Measurements from ENCODE around the gene FASN. TPM values are rescaled to one million over a fixed set of nuclear protein-coding genes. Genes with fewer than 3 reads are reported as not detected.

The FASN gene
- polyA plus RNA-seq, 1 of the 3 experiments (the other 2 are of a cell fraction), result 55.1 TPM

- DNase-seq, result no peak
- CTCF ChIA-PET, result interaction anchor here (0.8 to 2.1 kb wide), 4 partner anchors 11 to 84 kb away, joined by 3 to 11 read pairs (median 6); no protein-coding TSS in a partner anchor
- no peaks in the 10 kb centered on the region for H3K79me2 ChIP-seq (ENCODE audit: insufficient read depth)
- peaks cover 0 to 5% of the 10 kb centered on the region in 2 experiments; a peak in 1 of 4 replicates for H3K4me1 ChIP-seq (ENCODE audit: control insufficient read depth in 1 of 2, insufficient read depth in 2 of 2, low read depth in 1 of 2, low read length in 1 of 2)
- no peak overlapping the region for H3K27ac ChIP-seq (ENCODE audit: low read depth in 2 of 2, low read length in 1 of 2)
- no peaks in the 10 kb centered on the region for H4K20me1 ChIP-seq (ENCODE audit: insufficient read depth)
- POLR2A ChIA-PET, result no interaction called here
- H3K9me2 ChIP-seq, result no peaks in the 10 kb centered on the region
- peaks cover 5 to 19% of the 10 kb centered on the region in 2 experiments for H3K36me3 ChIP-seq (replicated peaks in 1 of 2; ENCODE audit: control insufficient read depth in 1 of 2, insufficient read depth in 2 of 2, low read length in 1 of 2)
- WGBS (ENCODE audit: low lambda C conversion rate), result 92% methylated on average over 13 of the region's 16 CpGs
- H3K27me3 ChIP-seq (ENCODE audit: insufficient read depth), result no peaks in the 10 kb centered on the region
- H3K9ac ChIP-seq, result no peak overlapping the region
- no peak overlapping the region for H3K4me3 ChIP-seq (ENCODE audit: low read depth in 2 of 2, low read length in 1 of 2)
- H2AFZ ChIP-seq (ENCODE audit: low read depth), result no peak overlapping the region
- H3K4me2 ChIP-seq, result no peak overlapping the region
- TF ChIP-seq FOXM1 (IDR thresholded peaks at IDR 0.05; ENCODE audit: low read depth), result no peak
- TF ChIP-seq EZH2phosphoT487 (IDR thresholded peaks at IDR 0.05; ENCODE audit: borderline replicate concordance, low read depth), result no peak
- TF ChIP-seq SIN3A (IDR thresholded peaks at IDR 0.05; ENCODE audit: borderline replicate concordance, low read depth, low read length), result no peak
- TF ChIP-seq ELF1 (IDR thresholded peaks at IDR 0.05), result no peak
- TF ChIP-seq EP300 (IDR thresholded peaks at IDR 0.05; ENCODE audit: borderline replicate concordance in 1 of 2, low read depth in 1 of 2, low read length in 1 of 2), result no peak
- no peak for TF ChIP-seq PBX3 (IDR thresholded peaks at IDR 0.05)
- TF ChIP-seq FOSL2 (IDR thresholded peaks at IDR 0.05; ENCODE audit: borderline replicate concordance, low read depth), result no peak
- no peak for TF ChIP-seq JUND (IDR thresholded peaks at IDR 0.05)
- TF ChIP-seq IRF3 (IDR thresholded peaks at IDR 0.05; ENCODE audit: low read depth, low read length), result no peak
- TF ChIP-seq MXI1 (IDR thresholded peaks at IDR 0.05; ENCODE audit: low read depth, low read length), result no peak
- TF ChIP-seq USF1 (IDR thresholded peaks at IDR 0.05; ENCODE audit: borderline replicate concordance, low read depth), result no peak
- TF ChIP-seq USF2 (IDR thresholded peaks at IDR 0.05; ENCODE audit: borderline replicate concordance, low read depth, low read length), result no peak
- H3K9me3 ChIP-seq, result no peaks in the 10 kb centered on the region
- H3F3A ChIP-seq (replicated peaks; ENCODE audit: insufficient read depth), result peaks cover 5% of the 10 kb centered on the region
Observed at GRCh38 chr17:82043507-82043906, 54.5 kb downstream of the FASN start.

- no peak overlapping the region for H2AFZ ChIP-seq (ENCODE audit: low read depth)
- no peak for DNase-seq
- ChIA-PET POLR2A (no interaction called here), CTCF (interaction anchor here (1.0 to 2.1 kb wide), 3 partner anchors 12 to 83 kb away, joined by 3 to 11 read pairs (median 8); no protein-coding TSS in a partner anchor)
- H3K4me3 ChIP-seq (ENCODE audit: low read depth in 2 of 2, low read length in 1 of 2), result no peak overlapping the region
- WGBS (ENCODE audit: low lambda C conversion rate), result 55% methylated on average over 9 of the region's 9 CpGs
- peaks cover 5% of the 10 kb centered on the region for H3F3A ChIP-seq (replicated peaks; ENCODE audit: insufficient read depth)
- TF ChIP-seq RFX5 (IDR thresholded peaks at IDR 0.05; ENCODE audit: low read length) (no peak), JUND (IDR thresholded peaks at IDR 0.05) (no peak), PBX3 (IDR thresholded peaks at IDR 0.05) (no peak), SMC3 (IDR thresholded peaks at IDR 0.05; ENCODE audit: low read depth, low read length) (no peak), NFIC (IDR thresholded peaks at IDR 0.05; ENCODE audit: borderline replicate concordance) (no peak), MEF2A (IDR thresholded peaks at IDR 0.05; ENCODE audit: borderline replicate concordance, low read depth) (no peak), EP300 (IDR thresholded peaks at IDR 0.05; ENCODE audit: borderline replicate concordance in 1 of 2, low read depth in 1 of 2, low read length in 1 of 2) (no peak), RXRA (IDR thresholded peaks at IDR 0.05; ENCODE audit: borderline replicate concordance, low read depth) (no peak), MXI1 (IDR thresholded peaks at IDR 0.05; ENCODE audit: low read depth, low read length) (no peak), CHD2 (IDR thresholded peaks at IDR 0.05; ENCODE audit: low read length, partially characterized antibody) (no peak), ELF1 (IDR thresholded peaks at IDR 0.05) (no peak), GABPA (IDR thresholded peaks at IDR 0.05; ENCODE audit: low read depth) (no peak), USF1 (IDR thresholded peaks at IDR 0.05; ENCODE audit: borderline replicate concordance, low read depth) (no peak)
- H3K4me2 ChIP-seq, result no peak overlapping the region
- H3K79me2 ChIP-seq (ENCODE audit: insufficient read depth), result no peaks in the 10 kb centered on the region
- H3K9ac ChIP-seq, result no peak overlapping the region
- H3K9me3 ChIP-seq, result no peaks in the 10 kb centered on the region
- peaks cover 5 to 10% of the 10 kb centered on the region in 2 experiments for H3K36me3 ChIP-seq (replicated peaks in 1 of 2; ENCODE audit: control insufficient read depth in 1 of 2, insufficient read depth in 2 of 2, low read length in 1 of 2)
- peaks cover 0 to 8% of the 10 kb centered on the region in 2 experiments; a peak in 1 of 4 replicates for H3K4me1 ChIP-seq (ENCODE audit: control insufficient read depth in 1 of 2, insufficient read depth in 2 of 2, low read depth in 1 of 2, low read length in 1 of 2)
- H3K27me3 ChIP-seq (ENCODE audit: insufficient read depth), result no peaks in the 10 kb centered on the region
- H4K20me1 ChIP-seq (ENCODE audit: insufficient read depth), result no peaks in the 10 kb centered on the region
- no peaks in the 10 kb centered on the region for H3K9me2 ChIP-seq
- no peak overlapping the region for H3K27ac ChIP-seq (ENCODE audit: low read depth in 2 of 2, low read length in 1 of 2)
Observed at GRCh38 chr17:82042649-82043048, 55.4 kb downstream of the FASN start.
